GM21515 (cell line): Measurements from ENCODE around the gene LRRC1.

Experiments used
- ATAC-seq: cut with Tn5 transposase; IDR thresholded peaks from one replicate; pipeline ENCODE4 v1.9.1; 2021; ENCODE audit not compliant: unreplicated experiment

The LRRC1 gene

DNA sequence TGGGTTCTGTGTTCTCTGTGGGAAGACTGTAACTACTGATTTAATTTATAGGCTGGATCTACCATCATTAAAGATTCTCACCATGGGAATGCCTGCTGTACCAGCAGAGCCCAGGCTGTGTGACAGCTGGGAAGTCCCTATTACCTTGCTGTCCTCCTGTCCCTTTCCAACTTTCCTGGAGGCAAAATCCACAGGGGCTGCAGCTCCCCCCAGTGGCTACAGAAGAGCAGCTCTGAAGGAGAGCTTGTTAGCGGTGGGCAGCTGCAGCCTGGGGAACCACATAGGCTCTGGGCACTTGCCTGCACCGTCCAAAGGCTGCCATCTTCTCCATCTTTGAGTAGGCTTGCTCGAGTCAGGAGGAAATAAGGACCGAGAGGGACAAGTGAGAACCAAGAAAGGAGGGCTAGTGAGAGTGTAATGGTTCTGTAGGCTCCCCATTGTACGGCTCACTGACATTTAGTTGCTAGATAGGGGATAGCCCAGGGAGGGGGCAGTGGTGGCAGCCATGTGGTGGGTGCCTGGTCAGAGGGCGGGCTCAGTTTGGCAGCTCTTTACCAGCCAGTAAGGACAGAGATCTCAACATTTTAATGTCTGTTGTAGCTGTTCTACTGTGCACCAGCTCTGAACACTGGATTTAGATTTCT, 161.4 kb downstream of the LRRC1 start:
- ATAC-seq = no peak

DNA sequence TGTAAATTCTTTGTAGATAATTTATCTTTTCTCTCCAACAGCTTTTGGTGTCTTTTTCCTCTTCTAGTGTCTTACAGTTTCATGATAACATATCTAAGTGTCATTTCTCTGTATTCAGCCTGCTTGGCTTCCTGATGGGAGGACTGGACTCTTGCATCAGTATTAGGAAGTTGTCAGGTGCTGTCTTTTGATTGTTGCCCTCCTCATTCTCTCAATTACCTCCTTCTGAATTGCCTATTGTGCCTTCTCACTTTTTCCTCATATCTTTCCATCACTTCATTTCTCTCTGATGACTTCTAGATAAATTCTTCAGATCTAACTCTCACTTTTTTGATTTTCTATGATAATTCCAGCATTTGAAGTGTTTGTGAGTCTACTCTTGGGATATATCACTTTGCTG, 162.0 kb downstream of the LRRC1 start:
- no peak for ATAC-seq

DNA sequence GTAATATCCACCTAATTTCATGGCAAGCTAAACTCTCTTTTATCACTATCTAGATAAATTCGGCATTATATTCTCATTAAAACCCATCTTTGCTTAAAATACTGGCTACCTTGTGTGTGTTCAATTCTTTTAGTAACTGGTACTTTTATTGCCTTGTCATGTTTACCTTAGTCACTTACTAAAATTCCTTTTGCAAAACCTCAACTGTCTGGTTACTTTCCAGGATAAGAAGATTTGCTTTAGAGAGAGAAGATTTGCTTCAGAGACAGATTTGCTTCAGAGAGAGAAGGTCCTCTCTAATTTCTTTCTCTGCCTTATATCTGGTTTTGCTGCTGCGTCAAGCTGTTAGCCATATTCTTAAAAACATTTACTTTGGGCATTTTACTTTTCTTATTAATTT, 164.9 kb downstream of the LRRC1 start:
- no peak for ATAC-seq

DNA sequence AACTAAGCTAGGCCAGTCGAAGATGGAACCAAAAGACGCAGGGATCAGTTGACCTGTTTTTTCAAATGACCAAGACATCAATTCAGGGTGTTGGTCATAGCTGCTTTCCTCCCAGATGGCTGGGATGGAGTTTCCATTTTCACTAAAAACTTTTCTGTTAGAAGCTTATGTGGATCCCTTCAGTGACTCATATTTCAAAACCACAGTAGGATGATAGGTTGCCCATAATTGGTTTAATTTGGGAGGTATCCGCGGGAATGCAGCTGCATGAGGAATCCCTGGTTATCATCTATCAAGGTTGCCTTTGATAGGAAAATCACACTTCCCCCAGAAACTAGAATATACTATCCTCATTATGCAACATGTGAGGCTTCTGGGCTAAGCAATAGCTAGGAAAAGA, 165.5 kb downstream of the LRRC1 start:
- no peak for ATAC-seq

DNA sequence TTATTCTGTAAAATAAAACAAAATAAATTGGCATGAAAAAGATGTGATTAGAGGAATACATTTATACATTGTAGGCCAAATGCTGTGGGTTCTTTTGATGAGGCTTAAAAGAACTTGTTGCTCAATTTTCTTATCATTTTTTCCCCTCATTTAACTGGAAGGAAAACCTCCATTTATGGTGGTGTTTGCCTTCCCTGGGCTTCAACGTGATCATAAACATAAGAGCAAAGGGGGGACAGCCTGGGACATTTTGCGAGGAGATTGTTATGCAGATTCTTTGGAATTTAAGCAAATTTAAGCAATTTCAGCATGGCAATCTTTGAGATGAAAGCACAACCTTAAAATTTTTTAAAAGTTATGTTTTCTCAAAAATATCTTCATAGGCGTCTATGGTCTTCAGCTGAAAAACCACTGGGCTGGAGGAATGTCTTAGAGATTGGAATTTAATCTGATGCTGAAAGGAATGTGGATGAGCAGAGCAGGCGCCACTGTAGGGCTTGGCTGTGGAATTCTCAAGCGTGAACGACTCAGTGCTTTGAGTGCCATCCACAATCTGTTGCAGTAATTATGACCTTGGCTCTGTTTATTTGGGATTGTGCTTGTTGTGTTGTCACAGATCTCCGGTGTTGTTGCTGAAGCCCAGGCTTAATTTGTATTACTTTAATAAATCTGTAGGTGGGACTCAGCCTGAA, 167.0 kb downstream of the LRRC1 start:
- no peak for ATAC-seq

DNA sequence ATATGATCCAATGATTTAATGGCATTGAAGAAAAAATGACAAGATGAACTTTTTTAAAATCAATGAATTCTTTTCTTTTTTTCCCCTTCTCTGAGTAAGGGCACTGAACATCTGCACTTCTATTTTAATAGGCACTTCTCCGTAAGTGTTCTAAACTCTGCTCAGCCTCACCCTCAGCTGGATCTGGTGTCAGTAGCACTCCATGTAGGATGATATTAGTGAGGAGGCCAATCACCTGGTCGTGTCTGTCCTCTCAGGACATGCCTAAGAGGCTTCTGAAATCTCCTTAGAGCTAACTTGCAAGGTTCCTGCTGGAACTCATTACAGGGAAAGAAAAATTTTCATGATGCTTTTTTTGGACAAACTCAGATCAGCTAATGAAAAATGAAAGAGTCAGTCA, 167.8 kb downstream of the LRRC1 start:
- no peak for ATAC-seq

DNA sequence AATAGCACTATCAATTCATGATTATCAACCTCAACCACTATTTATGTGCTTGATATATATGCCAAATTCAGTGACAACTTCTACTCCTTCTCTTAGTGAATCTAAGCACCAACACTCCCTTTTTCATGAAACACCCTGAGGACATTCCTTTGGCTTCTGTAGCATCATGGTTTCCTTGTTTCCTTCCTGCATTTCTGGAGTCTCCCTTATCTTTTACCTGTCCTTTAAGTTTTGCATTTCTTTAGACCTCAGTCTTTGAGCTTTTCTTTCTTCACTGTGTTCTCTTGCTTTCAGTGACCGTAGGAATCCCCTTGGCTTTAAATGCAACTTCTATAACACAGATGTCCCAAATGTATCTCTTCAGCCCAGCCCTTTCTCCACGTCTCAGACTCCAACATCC, 172.6 kb downstream of the LRRC1 start:
- ATAC-seq = no peak
